GM23338 (cell line): ENCODE results near the gene DNASE1L2. TPM values are rescaled to one million over a fixed set of nuclear protein-coding genes. Genes with fewer than 3 reads are reported as not detected.

Experiments
- ATAC-seq: fragments of 200-7000 bp; cut with Tn5 transposase; 3 replicates; pipeline ENCODE4 v1.9.1; 2020
- DNase-seq: peaks from one replicate; pipeline ENCODE4 v3.0.0-alpha.2; 2015; ENCODE audit warnings: low spot score
- H2AFZ ChIP-seq: fragments of 200-600 bp; sonication (generic); 2 replicates; pipeline ENCODE4 v1.8.0; 2016; ENCODE audit warnings: antibody characterized with exemption, mild to moderate bottlenecking, moderate library complexity
- H3F3A ChIP-seq: fragments of 200-600 bp; sonication (generic); replicated peaks from 2 replicates; pipeline ENCODE4 v1.8.0; 2017; ENCODE audit warnings: antibody characterized with exemption, mixed run types, low read depth
- H3K27ac ChIP-seq: fragments of 200-600 bp; sonication (generic); 2 replicates; pipeline ENCODE4 v1.6.1; 2016; ENCODE audit warnings: low read depth
- H3K27me3 ChIP-seq: fragments of 200-600 bp; sonication (generic); 2 replicates; pipeline ENCODE4 v1.8.0; 2016; ENCODE audit warnings: mild to moderate bottlenecking, mixed run types, moderate library complexity; ENCODE audit not compliant: insufficient read depth
- H3K36me3 ChIP-seq: fragments of 200-600 bp; sonication (generic); 2 replicates; pipeline ENCODE4 v1.8.0; 2016; ENCODE audit warnings: mild to moderate bottlenecking; ENCODE audit not compliant: insufficient read depth
- H3K4me1 ChIP-seq: fragments of 200-600 bp; sonication (generic); 2 replicates; pipeline ENCODE4 v1.8.0; 2016; ENCODE audit warnings: mild to moderate bottlenecking, moderate library complexity; ENCODE audit not compliant: insufficient read depth
- H3K4me2 ChIP-seq: fragments of 200-600 bp; sonication (generic); 2 replicates; pipeline ENCODE4 v1.7.1; 2017; ENCODE audit warnings: mixed run types
- H3K4me3 ChIP-seq: fragments of 200-600 bp; sonication (generic); 2 replicates; pipeline ENCODE4 v1.6.1; 2016; ENCODE audit warnings: mixed run types
- H3K79me2 ChIP-seq: fragments of 200-600 bp; sonication (generic); replicated peaks from 2 replicates; pipeline ENCODE4 v1.8.0; 2017; ENCODE audit warnings: mild to moderate bottlenecking; ENCODE audit not compliant: insufficient read depth
- H3K9me2 ChIP-seq: fragments of 200-600 bp; sonication (generic); 2 replicates; pipeline ENCODE4 v1.8.0; 2017; ENCODE audit not compliant: insufficient read depth
- H4K20me1 ChIP-seq: fragments of 200-600 bp; sonication (generic); replicated peaks from 2 replicates; pipeline ENCODE4 v1.8.0; 2017; ENCODE audit warnings: mild to moderate bottlenecking; ENCODE audit not compliant: insufficient read depth
- H3K27ac Mint-ChIP-seq: 2 replicates; pipeline ENCODE4 v1.8.0; 2020; ENCODE audit warnings: inconsistent platforms, mild to moderate bottlenecking, moderate library complexity, mixed read lengths
- H3K27me3 Mint-ChIP-seq: 3 replicates; pipeline ENCODE4 v1.8.0; 2022; ENCODE audit warnings: low read depth, mild to moderate bottlenecking, moderate library complexity, mixed read lengths, inconsistent platforms; ENCODE audit not compliant: insufficient read depth, poor library complexity
- H3K36me3 Mint-ChIP-seq: 3 replicates; pipeline ENCODE4 v1.8.0; 2021; ENCODE audit warnings: low read depth, mild to moderate bottlenecking, inconsistent platforms, moderate library complexity, mixed read lengths
- H3K4me1 Mint-ChIP-seq: 3 replicates; pipeline ENCODE4 v1.8.0; 2020; ENCODE audit warnings: mild to moderate bottlenecking, inconsistent platforms, mixed read lengths
- H3K4me3 Mint-ChIP-seq: 3 replicates; pipeline ENCODE4 v1.8.0; 2021; ENCODE audit warnings: moderate library complexity, mild to moderate bottlenecking, inconsistent platforms, mixed read lengths
- H3K9me3 Mint-ChIP-seq: 3 replicates; pipeline ENCODE4 v1.8.0; 2020; ENCODE audit warnings: moderate library complexity, mild to moderate bottlenecking, inconsistent platforms, mixed read lengths
- EZH2 ChIP-seq: fragments of 200-600 bp; sonication (generic); IDR thresholded peaks from one replicate; pipeline ENCODE4 v1.8.0; 2017; ENCODE audit warnings: antibody characterized with exemption, mild to moderate bottlenecking, low read depth; ENCODE audit not compliant: unreplicated experiment
- EZH2phosphoT487 ChIP-seq: fragments of 200-600 bp; sonication (generic); IDR thresholded peaks from one replicate; pipeline ENCODE4 v1.8.1; 2018; ENCODE audit warnings: antibody characterized with exemption; ENCODE audit not compliant: unreplicated experiment
- STAT1 ChIP-seq: IDR thresholded peaks from one replicate; pipeline ENCODE4 v1.6.1; 2016; ENCODE audit warnings: antibody characterized with exemption; ENCODE audit not compliant: unreplicated experiment
- ZNF114 ChIP-seq: fragments of 250-450 bp; sonication (Bioruptor Pico); IDR thresholded peaks from 2 replicates; pipeline ENCODE4 v1.5.0; 2020; ENCODE audit warnings: mild to moderate bottlenecking, moderate library complexity
- ZNF331 ChIP-seq: fragments of 250-450 bp; sonication (Bioruptor Pico); IDR thresholded peaks from 2 replicates; pipeline ENCODE4 v1.5.0; 2020; ENCODE audit warnings: low read depth, mild to moderate bottlenecking, moderate library complexity
- polyA plus RNA-seq: library from polyadenylated mRNA; unstranded; fragments of >200 nt; fragmentation: Nextera tagmentation; extraction: Ambion mirVana; gene quantifications from 2 replicates; pipeline ENCODE4 v1.2.1, GENCODE V29; 2016
- total RNA-seq: library from RNA; depleted of rRNA; stranded (reverse); fragments of >200 nt; shearing (Covaris generic); gene quantifications from 2 replicates; pipeline ENCODE4 v1.2.3, GENCODE V29; 2014
- TF ChIP-seq, protein P1 (sequence below): fragments of 250-450 bp; sonication (Bioruptor Pico); IDR thresholded peaks from 2 replicates; pipeline ENCODE4 v1.5.0; 2020; ENCODE audit warnings: mild to moderate bottlenecking, moderate library complexity

The DNASE1L2 gene
- total and polyA plus RNA-seq, 2 experiments from 2014 or later = 0.23 TPM; not detected in 1

DNA sequence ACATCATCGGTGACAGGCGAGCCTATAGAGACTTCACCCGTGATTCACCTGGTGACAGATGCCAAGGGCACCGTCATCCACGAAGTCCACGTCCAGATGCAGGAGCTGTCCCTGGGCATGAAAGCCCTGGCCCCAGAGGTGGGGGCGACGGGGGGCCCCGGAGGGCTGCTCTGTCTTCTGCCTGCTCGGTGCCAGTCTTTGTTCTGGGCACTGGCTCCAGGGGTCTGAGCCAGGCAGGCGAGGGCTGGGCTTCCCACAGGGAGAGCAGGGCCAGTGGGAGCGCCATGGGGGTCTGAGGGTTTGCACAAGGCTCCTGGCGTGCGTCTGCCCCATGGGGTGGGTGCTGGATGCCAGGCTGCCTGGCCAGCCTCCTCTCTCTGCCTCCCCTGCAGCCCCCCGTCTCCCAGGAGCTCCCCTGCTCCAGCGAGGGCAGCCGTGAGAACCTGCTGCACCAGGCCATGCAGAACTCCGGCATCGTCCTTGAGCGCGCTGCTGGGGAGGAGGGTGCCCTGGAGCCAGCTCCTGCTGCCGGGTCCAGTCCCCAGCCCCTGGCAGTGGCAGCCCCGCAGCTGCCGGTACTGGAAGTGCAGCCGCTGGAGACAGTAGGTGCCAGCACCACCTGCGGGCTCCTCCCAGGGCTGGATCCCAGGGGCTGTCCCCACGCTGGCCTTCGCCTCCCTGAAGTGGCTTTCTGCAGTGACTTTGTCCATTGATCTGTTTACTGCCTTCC is 3.0 kb upstream of the DNASE1L2 start:
- Histone ChIP-seq H4K20me1 (no peaks in the 10 kb centered on the region; the same call in 1 of the 2 replicates), H3K27me3 (peaks cover 18% of the 10 kb centered on the region), H3F3A (no peaks in the 10 kb centered on the region), H3K79me2 (no peaks in the 10 kb centered on the region), H3K36me3 (0 out of 2 replicates have a peak, but pooled peaks cover 5% of the 10 kb centered on the region), H2AFZ (no peak overlapping the region), H3K27ac (no peak overlapping the region), H3K4me2 (no peak overlapping the region), H3K4me3 (no peak overlapping the region), H3K9me2 (no peaks in the 10 kb centered on the region), H3K4me1 (no peaks in the 10 kb centered on the region)
- DNase-seq (no peak), ATAC-seq (no peak)
- peaks cover 23% of the 10 kb centered on the region for H3K27me3 Mint-ChIP-seq
- H3K9me3 Mint-ChIP-seq = no peaks in the 10 kb centered on the region
- H3K4me3 Mint-ChIP-seq = no peak overlapping the region
- no peaks in the 10 kb centered on the region for H3K4me1 Mint-ChIP-seq
- H3K27ac Mint-ChIP-seq = no peak overlapping the region
- TF ChIP-seq STAT1 = no peak
- peaks cover 9% of the 10 kb centered on the region; the same call in 2 of the 3 replicates for H3K36me3 Mint-ChIP-seq

DNA sequence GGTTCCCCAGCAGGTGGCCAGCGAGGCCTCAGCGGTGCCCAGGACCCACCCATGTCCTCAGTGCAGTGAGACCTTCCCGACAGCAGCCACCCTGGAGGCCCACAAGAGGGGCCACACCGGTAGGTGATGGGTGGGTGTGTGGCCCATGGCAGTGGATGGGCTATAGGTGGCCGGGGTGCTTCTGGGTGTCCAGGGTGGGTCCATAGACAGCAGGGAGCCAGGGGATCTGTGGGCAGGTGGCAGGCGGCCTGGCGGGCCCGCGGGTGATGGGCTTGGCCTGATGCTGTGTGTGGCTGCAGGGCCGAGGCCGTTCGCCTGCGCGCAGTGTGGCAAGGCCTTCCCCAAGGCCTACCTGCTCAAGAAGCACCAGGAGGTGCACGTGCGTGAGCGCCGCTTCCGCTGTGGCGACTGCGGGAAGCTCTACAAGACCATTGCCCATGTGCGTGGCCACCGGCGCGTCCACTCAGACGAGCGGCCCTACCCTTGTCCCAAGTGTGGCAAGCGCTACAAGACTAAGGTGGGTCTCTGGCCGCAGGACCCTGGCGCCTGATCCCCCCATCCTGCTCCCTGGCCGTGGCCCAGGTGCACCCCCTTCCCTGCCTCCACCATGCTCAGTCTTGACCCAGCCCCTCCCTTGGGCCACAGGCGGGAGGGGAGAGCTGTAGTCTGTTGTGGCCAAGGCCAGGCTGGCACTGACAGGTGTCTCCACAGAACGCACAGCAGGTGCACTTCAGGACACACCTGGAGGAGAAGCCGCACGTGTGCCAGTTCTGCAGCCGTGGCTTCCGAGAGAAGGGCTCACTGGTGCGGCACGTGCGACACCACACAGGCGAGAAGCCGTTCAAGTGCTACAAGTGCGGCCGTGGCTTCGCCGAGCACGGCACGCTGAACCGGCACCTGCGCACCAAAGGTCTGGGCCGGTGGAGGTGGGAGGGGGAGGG is 2.1 kb upstream of the DNASE1L2 start:
- Histone ChIP-seq H3K79me2 (no peaks in the 10 kb centered on the region), H2AFZ (no peak overlapping the region), H3K36me3 (0 out of 2 replicates have a peak, but pooled peaks cover 5% of the 10 kb centered on the region), H3F3A (no peaks in the 10 kb centered on the region; the same call in 1 of the 2 replicates), H3K27me3 (peaks cover 18% of the 10 kb centered on the region), H3K27ac (no peak overlapping the region), H3K4me3 (no peak overlapping the region), H3K4me2 (no peak overlapping the region), H3K9me2 (no peaks in the 10 kb centered on the region), H3K4me1 (no peaks in the 10 kb centered on the region), H4K20me1 (no peaks in the 10 kb centered on the region; the same call in 1 of the 2 replicates)
- ATAC-seq = no peak
- no peak for DNase-seq
- H3K36me3 Mint-ChIP-seq = peaks cover 9% of the 10 kb centered on the region; the same call in 2 of the 3 replicates
- peaks cover 25% of the 10 kb centered on the region for H3K27me3 Mint-ChIP-seq
- no peak overlapping the region for H3K4me3 Mint-ChIP-seq
- TF ChIP-seq EZH2phosphoT487 (no peak), STAT1 (no peak)
- H3K27ac Mint-ChIP-seq = no peak overlapping the region
- no peaks in the 10 kb centered on the region for H3K4me1 Mint-ChIP-seq
- no peaks in the 10 kb centered on the region for H3K9me3 Mint-ChIP-seq

DNA sequence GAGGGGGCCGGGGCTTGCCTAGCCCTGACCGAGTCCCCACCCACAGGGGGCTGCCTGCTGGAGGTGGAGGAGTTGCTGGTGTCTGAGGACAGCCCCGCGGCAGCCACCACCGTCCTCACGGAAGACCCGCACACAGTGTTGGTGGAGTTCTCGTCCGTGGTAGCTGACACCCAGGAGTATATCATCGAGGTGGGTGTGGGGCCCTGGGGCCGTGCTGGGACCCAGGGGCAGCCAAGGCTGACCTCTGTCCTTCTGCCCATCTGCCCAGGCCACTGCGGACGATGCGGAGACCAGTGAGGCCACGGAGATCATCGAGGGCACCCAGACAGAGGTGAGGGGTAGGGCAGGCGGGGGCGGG is 1.5 kb upstream of the DNASE1L2 start:
- H3K4me3 Mint-ChIP-seq = no peak overlapping the region
- H3K27me3 ChIP-seq = peaks cover 18% of the 10 kb centered on the region
- 0 out of 2 replicates have a peak, but pooled peaks cover 5% of the 10 kb centered on the region for H3K36me3 ChIP-seq
- TF ChIP-seq ZNF114 (CRISPR knock-in tag) (no peak), EZH2phosphoT487 (no peak), EZH2 (no peak), ZNF331 (no peak)
- TF ChIP-seq, protein P1, sequence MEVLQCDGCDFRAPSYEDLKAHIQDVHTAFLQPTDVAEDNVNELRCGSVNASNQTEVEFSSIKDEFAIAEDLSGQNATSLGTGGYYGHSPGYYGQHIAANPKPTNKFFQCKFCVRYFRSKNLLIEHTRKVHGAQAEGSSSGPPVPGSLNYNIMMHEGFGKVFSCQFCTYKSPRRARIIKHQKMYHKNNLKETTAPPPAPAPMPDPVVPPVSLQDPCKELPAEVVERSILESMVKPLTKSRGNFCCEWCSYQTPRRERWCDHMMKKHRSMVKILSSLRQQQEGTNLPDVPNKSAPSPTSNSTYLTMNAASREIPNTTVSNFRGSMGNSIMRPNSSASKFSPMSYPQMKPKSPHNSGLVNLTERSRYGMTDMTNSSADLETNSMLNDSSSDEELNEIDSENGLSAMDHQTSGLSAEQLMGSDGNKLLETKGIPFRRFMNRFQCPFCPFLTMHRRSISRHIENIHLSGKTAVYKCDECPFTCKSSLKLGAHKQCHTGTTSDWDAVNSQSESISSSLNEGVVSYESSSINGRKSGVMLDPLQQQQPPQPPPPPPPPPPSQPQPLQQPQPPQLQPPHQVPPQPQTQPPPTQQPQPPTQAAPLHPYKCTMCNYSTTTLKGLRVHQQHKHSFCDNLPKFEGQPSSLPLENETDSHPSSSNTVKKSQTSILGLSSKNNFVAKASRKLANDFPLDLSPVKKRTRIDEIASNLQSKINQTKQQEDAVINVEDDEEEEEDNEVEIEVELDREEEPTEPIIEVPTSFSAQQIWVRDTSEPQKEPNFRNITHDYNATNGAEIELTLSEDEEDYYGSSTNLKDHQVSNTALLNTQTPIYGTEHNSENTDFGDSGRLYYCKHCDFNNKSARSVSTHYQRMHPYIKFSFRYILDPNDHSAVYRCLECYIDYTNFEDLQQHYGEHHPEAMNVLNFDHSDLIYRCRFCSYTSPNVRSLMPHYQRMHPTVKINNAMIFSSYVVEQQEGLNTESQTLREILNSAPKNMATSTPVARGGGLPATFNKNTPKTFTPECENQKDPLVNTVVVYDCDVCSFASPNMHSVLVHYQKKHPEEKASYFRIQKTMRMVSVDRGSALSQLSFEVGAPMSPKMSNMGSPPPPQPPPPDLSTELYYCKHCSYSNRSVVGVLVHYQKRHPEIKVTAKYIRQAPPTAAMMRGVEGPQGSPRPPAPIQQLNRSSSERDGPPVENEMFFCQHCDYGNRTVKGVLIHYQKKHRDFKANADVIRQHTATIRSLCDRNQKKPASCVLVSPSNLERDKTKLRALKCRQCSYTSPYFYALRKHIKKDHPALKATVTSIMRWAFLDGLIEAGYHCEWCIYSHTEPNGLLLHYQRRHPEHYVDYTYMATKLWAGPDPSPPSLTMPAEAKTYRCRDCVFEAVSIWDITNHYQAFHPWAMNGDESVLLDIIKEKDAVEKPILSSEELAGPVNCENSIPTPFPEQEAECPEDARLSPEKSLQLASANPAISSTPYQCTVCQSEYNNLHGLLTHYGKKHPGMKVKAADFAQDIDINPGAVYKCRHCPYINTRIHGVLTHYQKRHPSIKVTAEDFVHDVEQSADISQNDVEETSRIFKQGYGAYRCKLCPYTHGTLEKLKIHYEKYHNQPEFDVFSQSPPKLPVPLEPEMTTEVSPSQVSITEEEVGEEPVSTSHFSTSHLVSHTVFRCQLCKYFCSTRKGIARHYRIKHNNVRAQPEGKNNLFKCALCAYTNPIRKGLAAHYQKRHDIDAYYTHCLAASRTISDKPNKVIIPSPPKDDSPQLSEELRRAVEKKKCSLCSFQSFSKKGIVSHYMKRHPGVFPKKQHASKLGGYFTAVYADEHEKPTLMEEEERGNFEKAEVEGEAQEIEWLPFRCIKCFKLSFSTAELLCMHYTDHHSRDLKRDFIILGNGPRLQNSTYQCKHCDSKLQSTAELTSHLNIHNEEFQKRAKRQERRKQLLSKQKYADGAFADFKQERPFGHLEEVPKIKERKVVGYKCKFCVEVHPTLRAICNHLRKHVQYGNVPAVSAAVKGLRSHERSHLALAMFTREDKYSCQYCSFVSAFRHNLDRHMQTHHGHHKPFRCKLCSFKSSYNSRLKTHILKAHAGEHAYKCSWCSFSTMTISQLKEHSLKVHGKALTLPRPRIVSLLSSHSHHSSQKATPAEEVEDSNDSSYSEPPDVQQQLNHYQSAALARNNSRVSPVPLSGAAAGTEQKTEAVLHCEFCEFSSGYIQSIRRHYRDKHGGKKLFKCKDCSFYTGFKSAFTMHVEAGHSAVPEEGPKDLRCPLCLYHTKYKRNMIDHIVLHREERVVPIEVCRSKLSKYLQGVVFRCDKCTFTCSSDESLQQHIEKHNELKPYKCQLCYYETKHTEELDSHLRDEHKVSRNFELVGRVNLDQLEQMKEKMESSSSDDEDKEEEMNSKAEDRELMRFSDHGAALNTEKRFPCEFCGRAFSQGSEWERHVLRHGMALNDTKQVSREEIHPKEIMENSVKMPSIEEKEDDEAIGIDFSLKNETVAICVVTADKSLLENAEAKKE = no peak

More for the DNA sequence above, 1.5 kb upstream of the DNASE1L2 start:
- Histone ChIP-seq H3K27ac (no peak overlapping the region), H3F3A (no peaks in the 10 kb centered on the region; the same call in 1 of the 2 replicates), H2AFZ (no peak overlapping the region), H3K4me2 (no peak overlapping the region), H3K4me1 (no peaks in the 10 kb centered on the region), H4K20me1 (no peaks in the 10 kb centered on the region; the same call in 1 of the 2 replicates), H3K4me3 (no peak overlapping the region), H3K9me2 (no peaks in the 10 kb centered on the region), H3K79me2 (no peaks in the 10 kb centered on the region)
- Mint-ChIP-seq H3K9me3 (no peaks in the 10 kb centered on the region), H3K27ac (no peak overlapping the region), H3K36me3 (peaks cover 10% of the 10 kb centered on the region; the same call in 2 of the 3 replicates), H3K27me3 (peaks cover 25% of the 10 kb centered on the region), H3K4me1 (no peaks in the 10 kb centered on the region)
- DNase-seq (no peak), ATAC-seq (no peak)
